ENCODE data around the gene CLPSL1.

DNA sequence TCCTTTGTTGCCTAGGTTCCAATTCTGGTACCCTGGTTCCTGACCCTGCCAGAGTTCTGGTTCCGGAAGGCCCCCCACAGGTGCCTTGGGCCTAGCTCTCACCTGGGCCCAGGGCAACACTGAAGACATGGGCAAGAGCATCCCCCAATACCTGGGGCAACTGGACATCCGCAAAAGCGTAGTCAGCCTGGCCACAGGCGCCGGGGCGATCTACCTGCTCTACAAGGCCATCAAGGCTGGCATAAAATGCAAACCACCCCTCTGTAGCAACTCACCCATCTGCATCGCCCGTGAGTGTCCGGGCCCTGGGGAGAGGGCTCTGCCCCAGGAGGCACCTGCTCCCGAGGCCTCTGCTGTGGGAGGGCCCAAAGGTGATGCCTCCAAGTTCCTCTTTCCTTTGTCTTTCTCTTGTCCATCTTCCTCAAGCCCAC, 43.8 kb upstream of the CLPSL1 start, which contains the start of gene ARMC12:
- TF ChIP-seq POLR2AphosphoS5 (IDR thresholded peaks at IDR 0.05; ENCODE audit: low read depth, low read length) (no peak), POLR2A (IDR thresholded peaks at IDR 0.05; ENCODE audit: low read depth, low read length) (no peak)

All from GM12892 (cell line).